HG03575 (cell line): ENCODE measurements around the gene DHRS9.
"Not testable (repeated sequence)": the region's sequence is repeated elsewhere in the genome, so short reads cannot be mapped to it uniquely, and the experiment has no call there.

Experiments used
- ATAC-seq: cut with Tn5 transposase; IDR thresholded peaks from one replicate; pipeline ENCODE4 v1.9.1; 2021; ENCODE audit not compliant: unreplicated experiment, insufficient number of reproducible peaks, low FRiP score; ENCODE audit errors: extremely low read depth

The DHRS9 gene

DNA sequence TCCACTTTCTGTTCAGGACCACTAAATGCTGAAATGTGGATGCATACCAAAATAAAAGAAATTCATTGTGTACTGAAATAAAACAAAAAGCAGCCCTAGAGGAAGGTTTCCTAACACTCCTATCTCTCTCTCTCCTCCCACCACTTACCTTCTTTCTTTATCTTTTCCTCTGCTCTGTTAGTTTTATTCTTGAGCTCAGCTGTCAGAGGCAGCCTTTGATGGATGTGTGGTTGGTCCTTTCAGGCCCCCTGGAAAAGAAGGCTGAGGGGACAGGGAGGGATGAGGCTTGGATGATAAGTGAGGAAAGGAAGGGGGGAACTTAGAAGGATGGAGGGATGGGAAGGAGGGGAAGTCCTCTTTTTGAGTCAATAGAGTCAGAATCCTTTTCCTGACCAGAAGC lies 47.6 kb downstream of the DHRS9 start:
- no peak for ATAC-seq

DNA sequence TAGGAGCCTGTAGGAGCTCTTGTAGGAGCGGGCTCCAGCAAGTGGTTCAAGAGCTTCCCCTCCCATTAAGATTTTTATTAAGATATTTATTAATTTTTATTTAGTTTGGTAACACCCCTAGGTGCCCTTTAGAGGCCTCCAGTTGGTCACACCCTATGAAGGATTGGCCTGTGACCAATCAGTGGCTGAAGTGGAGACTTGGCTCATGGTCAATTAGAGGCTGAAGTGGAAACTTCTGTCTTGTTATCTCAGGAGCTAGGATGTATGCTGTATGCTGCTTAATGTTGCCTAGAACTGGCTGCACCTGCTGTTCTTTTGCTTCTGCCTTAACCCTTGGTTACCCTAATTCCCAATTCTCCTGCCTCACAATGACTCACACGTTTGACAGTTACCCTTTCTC lies 48.7 kb downstream of the DHRS9 start:
- no peak for ATAC-seq

DNA sequence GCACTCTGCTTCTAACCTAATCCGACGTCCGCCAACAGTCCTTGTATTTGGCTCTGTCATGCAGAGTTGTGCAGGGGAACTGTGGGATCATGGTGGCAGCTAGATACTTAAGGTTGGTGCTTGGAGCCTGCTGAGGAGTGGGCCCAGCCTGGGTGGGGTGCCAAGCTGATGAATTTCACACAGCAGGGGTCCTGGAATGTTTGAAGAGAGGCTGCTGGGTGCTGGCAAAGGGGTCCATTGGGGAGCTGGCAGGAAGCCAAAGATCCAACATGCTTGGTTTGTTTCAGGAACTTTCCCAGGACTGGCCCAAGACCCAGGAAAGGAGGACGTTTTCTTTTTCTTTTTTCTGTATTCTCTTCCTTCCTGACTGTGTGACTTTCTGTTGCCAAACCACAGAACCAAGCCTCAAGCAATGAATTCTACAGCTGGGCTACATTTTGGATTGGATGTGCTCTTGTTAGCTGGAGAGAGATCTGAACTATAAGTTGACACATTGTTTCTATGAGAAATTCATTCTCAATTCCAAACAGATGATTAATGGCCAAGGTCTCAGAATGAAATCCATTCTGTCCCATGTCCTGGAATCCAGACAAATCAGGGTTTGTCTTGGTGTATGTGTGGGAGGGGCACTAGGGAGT lies 49.9 kb downstream of the DHRS9 start:
- ATAC-seq: no peak

DNA sequence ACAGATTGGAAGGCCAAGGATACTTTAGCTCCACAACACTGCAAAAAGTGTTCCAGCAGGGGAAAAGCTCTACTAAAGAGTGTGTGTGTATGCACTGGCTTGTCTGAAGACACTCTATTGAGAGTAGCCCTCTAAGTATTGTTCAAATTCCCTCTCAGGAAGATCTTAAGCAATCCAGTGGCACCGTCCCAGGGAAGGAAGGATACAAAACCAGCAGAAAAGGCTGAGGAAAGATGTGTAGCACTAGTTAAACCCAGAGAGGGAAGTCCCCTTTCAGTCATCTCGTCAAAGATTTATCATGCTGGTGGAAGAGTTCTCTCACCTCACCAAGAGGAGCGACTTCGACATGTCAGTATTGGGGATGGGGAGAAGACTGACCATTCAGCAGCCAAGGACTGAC lies 50.5 kb downstream of the DHRS9 start:
- no peak for ATAC-seq

DNA sequence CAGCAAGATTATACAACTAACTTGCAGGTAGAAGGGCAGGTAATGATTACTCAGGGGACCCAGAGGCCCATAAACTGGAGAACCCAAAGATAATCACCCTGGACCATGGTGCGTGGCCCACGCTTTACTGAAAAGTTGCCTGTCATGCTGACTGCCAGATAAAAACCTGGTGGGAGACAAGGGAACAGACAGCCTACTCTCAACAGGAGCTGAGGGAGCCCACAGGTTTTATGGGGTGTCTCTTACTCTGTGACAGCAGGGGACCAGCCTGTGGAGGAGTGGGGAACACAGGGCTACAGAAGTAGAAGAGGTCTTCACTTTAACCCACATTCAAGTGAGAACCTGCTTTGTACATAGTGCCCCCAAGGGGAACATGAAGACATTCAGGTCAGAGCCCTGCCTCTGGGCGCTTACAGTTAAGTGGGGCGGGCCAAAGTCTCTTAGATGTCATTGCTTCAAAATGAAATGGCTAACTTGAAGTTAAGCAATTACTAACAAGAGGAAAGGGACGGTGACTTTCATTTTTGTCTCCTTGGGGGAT lies 60.4 kb downstream of the DHRS9 start:
- ATAC-seq: no peak

DNA sequence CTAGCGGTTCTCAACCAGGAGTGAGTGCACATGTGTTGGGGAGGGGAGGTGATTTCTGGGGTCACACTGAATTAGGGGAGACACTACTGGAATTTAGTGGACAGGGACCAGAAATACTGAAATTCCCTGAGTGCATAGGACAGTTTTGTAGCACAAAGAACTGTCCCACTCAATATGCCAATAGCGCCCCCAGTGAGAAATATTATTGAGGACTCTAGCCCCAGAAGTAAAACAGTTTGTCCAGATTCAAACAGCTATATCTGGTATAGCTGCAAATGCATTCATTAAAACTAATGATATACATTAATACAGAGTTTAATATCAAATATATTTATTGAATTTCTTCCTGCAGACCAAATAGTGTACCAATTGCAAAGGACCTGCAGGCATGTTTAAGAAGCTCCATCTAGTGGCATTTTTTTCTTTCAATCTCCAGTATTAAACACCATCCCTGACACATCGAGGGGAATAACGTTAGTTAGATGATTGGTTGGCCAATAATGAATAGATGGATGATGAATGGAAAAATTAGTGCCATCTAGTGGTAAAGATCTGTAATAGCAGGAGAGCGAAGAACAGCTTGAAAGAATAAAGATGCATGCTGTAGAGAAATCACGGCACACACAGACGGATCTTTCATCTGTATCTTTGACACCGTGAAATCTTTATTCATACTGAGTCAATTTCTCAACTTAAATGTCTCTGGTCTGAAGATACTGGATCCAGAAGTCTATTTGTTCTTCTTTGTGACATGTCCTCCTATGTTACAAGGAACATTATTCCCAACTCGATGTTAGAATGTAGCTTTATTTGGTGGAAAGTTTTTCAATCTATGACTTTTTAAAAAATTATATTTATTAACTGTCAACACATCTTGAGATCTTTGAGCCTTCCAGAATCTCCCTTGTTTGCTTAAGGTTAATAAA lies 62.5 kb downstream of the DHRS9 start:
- ATAC-seq: peak; percentile 70

DNA sequence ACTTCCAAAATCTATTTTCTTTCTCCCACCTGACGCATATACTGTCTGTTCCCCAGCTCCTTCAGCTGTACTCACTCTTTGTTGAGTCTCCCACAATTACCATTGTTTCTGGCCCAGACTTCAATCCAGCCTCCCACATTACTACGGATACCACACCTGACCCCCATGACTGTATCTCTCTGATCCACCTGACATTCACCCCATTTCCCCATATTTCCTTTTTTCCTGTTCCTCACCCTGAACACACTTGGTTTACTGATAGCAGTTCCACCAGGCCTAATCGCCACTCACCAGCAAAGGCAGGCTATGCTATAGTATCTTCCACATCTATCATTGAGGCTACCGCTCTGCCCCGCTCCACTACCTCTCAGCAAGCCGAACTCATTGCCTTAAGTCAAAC lies 64.9 kb downstream of the DHRS9 start:
- ATAC-seq: not testable (repeated sequence)

DNA sequence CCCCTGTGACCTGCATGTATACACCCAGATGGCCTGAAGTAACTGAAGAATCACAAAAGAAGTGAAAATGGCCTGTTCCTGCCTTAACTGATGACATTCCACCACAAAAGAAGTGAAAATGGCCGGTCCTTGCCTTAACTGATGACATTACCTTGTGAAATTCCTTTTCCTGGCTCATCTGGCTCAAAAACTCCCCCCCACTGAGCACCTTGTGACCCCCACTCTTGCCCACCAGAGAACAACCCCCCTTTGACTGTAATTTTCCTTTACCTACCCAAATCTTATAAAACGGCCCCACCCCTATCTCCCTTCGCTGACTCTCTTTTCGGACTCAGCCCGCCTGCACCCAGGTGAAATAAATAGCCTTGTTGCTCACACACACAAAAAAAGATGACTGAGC lies 67.1 kb downstream of the DHRS9 start:
- ATAC-seq: not testable (repeated sequence)

DNA sequence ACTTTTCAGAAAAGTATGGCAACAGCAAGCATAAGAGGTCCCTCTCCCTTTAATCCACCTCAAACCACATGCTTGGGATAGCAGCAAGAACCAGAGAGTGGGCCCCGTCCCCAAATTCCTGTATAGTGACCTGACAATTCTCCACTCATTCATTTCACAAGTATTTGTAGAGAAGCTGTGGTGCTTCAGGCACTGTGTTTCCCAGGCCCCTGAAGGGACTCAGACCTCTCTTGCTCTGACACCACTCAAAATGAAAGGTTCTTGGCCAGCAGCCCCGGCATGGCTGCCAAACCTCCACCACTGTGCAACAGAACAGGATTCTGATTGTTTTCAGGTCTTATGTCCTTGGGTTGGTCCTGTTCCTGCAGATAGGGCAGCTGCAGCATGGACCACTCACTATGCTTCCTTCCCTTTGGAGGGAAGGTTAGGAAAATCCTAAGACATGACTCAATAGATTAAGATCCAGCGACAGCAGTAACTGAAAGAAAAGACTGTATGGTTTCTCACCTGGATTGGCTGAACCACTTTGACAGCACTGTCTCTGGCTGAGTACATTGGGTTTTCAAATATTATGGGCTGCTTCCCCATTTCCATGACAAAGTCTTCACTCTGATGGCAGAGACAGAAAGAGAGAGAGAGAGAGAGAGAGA lies 67.6 kb downstream of the DHRS9 start:
- no peak for ATAC-seq

DNA sequence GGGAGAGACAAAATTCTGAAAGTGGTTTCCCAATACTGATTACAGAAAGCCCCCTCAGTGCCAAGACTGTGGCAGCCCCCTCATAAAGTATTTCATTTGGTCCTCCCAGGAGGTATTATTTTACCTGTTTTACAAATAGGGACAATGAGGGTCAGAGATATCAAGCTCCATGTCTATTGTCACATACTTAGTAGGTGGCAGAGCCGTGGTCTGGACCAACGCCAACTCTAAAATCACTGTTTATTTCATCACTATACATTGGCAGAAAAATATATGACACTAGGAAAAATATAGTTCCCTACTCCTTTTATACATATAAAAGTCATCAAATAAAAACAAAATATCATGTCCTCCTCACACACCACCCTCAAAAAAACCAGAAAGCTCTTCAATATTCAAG lies 68.6 kb downstream of the DHRS9 start:
- no peak for ATAC-seq

DNA sequence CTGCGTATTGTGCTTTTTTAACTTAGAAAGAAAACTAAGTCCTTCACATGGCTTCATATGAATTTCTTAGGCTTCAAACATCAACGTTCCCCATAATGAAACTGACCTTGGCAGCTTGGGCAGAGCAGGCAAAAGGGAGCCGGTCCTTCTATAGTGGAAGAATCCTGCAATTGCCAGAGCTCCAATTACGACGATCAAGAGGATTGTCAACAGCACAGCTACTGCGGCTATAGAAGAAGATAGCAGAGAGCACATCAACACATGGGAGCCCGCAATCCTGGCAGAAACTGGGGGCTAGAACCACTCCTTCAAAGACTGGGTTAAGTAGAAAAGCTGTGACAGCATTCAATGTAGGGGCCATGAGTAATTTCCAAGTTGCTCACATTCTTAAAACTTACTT lies 69.8 kb downstream of the DHRS9 start:
- ATAC-seq: no peak

DNA sequence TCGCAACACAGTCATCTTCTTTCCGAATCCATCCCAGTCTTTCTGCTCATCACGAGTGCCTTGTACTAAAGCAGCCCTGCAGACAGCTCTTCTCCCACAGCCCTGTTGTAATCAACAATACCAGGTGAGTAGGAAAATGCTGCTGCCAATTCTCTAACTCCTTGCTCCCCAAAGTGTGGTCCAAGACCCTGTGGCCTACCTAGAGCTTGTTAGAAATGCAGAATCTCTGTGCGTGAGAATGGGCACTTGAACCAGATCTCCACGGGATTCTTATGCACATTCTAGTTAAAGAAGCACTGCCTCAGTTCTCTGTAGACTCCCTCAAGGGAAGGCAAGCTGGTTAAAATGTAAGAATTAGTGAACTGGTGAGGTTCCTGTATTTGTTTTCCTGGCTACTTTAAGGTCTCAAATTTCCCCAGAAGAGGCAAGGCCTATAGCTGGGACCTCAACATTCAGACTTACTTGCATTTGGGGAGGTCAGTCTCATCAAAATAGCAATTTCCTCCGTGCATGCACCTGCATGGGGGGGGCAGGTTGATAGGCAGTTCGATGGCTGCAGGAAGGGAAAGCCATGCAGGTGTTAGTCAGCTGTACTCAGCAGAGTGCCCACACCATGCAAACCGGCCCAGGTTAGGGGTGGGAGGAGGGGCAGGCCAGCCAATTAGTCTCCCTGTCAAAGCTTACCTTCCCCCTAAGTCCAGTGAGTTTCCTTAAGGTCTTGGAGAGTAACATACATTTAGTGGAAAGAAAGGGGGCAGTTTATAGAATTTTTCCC lies 70.8 kb downstream of the DHRS9 start:
- ATAC-seq: no peak

DNA sequence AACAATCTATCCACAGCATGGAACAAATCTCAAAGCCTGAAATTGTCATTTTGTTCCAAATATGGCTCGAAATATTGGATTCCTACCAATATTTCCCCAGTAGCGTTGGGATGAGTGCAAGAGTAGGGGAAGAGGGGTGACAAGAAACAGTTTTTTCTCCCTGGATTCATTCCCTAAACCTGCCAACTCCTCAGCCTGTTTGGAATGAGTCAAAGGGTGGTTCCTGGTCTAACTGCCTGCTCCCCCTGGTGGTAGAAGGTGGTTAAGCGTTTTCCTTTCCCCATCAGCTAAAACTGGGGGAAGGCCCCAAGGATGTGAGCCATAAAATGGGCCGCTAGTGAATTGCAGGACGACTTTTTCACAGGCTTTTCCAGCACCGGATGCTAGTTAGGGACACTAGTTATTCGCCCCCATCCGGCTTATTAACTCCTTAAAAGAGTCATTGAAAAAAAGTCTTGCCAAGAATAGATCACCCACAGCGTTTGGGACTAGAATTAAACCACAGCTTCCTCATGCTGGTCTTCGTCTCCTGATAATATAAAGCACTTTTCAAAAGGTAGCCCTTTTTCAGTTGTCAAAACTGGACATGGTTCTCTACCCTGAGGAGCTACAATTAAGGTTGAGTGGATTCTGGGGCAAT lies 72.5 kb downstream of the DHRS9 start:
- ATAC-seq: no peak

DNA sequence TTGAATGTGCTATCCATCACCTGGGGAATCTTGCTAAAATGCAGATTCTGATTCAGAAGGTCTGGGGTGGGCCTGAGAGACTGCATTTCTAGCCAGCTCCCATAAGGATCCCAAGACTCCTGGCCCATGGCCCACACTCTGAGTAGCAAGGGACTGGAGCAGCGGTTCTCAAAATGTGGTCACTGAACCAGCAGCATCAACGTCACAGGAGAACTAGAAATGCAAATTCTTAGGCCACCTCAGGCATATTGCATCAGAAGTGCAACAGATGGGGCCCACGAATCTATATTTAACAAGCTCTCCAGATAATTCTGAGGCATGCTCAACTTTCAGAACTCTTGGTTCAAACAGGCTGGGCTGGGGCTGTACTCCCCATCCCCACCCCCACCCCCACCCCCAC lies 74.6 kb downstream of the DHRS9 start:
- no peak for ATAC-seq
